Endothelial cell (in vitro differentiated cells): Measurements from ENCODE around the gene NCK2. TPM values are rescaled to one million over a fixed set of nuclear protein-coding genes. Genes with fewer than 3 reads are reported as not detected.
A peak's percentile ranks its signal among the peaks of the same experiment; 100 is the strongest.
"Not testable (repeated sequence)": the region's sequence is repeated elsewhere in the genome, so short reads cannot be mapped to it uniquely, and the experiment has no call there.

Experiments used
- DNase-seq: peaks from one replicate; pipeline ENCODE4 v3.0.0; 2021; ENCODE audit warnings: low spot score
- H3K27ac Mint-ChIP-seq: one replicate; pipeline ENCODE4 v1.8.0; 2021; ENCODE audit warnings: mixed read lengths, inconsistent platforms; ENCODE audit not compliant: unreplicated experiment
- H3K27me3 Mint-ChIP-seq: one replicate; pipeline ENCODE4 v1.8.0; 2021; ENCODE audit warnings: mild to moderate bottlenecking, moderate library complexity, mixed read lengths, inconsistent platforms; ENCODE audit not compliant: unreplicated experiment
- H3K36me3 Mint-ChIP-seq: one replicate; pipeline ENCODE4 v1.8.0; 2021; ENCODE audit warnings: mild to moderate bottlenecking, low read depth, mixed read lengths, inconsistent platforms; ENCODE audit not compliant: unreplicated experiment
- H3K4me1 Mint-ChIP-seq: one replicate; pipeline ENCODE4 v1.8.0; 2021; ENCODE audit warnings: mild to moderate bottlenecking, mixed read lengths, inconsistent platforms; ENCODE audit not compliant: unreplicated experiment
- H3K4me3 Mint-ChIP-seq: one replicate; pipeline ENCODE4 v1.8.0; 2021; ENCODE audit warnings: mild to moderate bottlenecking, mixed read lengths, inconsistent platforms; ENCODE audit not compliant: unreplicated experiment
- H3K9me3 Mint-ChIP-seq: one replicate; pipeline ENCODE4 v1.8.0; 2021; ENCODE audit warnings: mixed read lengths, inconsistent platforms; ENCODE audit not compliant: unreplicated experiment
- CTCF ChIP-seq: fragments of 200-600 bp; sonication (generic); IDR thresholded peaks from one replicate; pipeline ENCODE4 v1.5.0; 2021; ENCODE audit warnings: antibody characterized with exemption; ENCODE audit not compliant: unreplicated experiment
- total RNA-seq: library from RNA; stranded (reverse); fragmentation: NEBNext Ultra II Directional; extraction: Animal tissue kit (Norgen Biotek cat#: 25700); gene quantifications from one replicate; pipeline ENCODE4 v1.2.1, GENCODE V29; 2021; ENCODE audit not compliant: unreplicated experiment

NCK2 gene
- total RNA-seq, 1 donor from 2014 or later, result 93.7 TPM

GRCh38 chr2:105894327-105894944 is 149.7 kb downstream of the NCK2 start:
- peaks cover 28% of the 10 kb centered on the region for H3K36me3 Mint-ChIP-seq
- H3K27ac Mint-ChIP-seq, result no peak overlapping the region
- H3K4me3 Mint-ChIP-seq, result no peak overlapping the region
- no peak for DNase-seq
- peaks cover 8% of the 10 kb centered on the region for H3K27me3 Mint-ChIP-seq
- peaks cover 4% of the 10 kb centered on the region for H3K4me1 Mint-ChIP-seq
- no peak for TF ChIP-seq CTCF
- no peaks in the 10 kb centered on the region for H3K9me3 Mint-ChIP-seq

GRCh38 chr2:105895990-105896764 is 151.5 kb downstream of the NCK2 start:
- no peak for TF ChIP-seq CTCF
- DNase-seq, result no peak
- Mint-ChIP-seq H3K27me3 (peaks cover 5% of the 10 kb centered on the region), H3K4me1 (peaks cover under 1% of the 10 kb centered on the region), H3K9me3 (no peaks in the 10 kb centered on the region), H3K27ac (no peak overlapping the region), H3K36me3 (peaks cover 23% of the 10 kb centered on the region), H3K4me3 (no peak overlapping the region)

- DNase-seq, result no peak
- peaks cover 27% of the 10 kb centered on the region for H3K36me3 Mint-ChIP-seq
- no peak overlapping the region for H3K4me3 Mint-ChIP-seq
- peak; percentile 31 for TF ChIP-seq CTCF
- no peak overlapping the region for H3K27ac Mint-ChIP-seq
- H3K27me3 Mint-ChIP-seq, result peaks cover 4% of the 10 kb centered on the region
- no peaks in the 10 kb centered on the region for H3K9me3 Mint-ChIP-seq
- H3K4me1 Mint-ChIP-seq, result no peaks in the 10 kb centered on the region
Observed at GRCh38 chr2:105896765-105897163, 152.1 kb downstream of the NCK2 start.

- H3K4me3 Mint-ChIP-seq, H3K27ac Mint-ChIP-seq, H3K4me1 Mint-ChIP-seq, DNase-seq, H3K27me3 Mint-ChIP-seq, H3K9me3 Mint-ChIP-seq: not testable (repeated sequence)
- H3K36me3 Mint-ChIP-seq, result peaks cover 27% of the 10 kb centered on the region
Observed at GRCh38 chr2:105897694-105898093, 153.0 kb downstream of the NCK2 start.

- DNase-seq, result no peak
- Mint-ChIP-seq H3K4me3 (no peak overlapping the region), H3K36me3 (peaks cover 6% of the 10 kb centered on the region), H3K27ac (no peak overlapping the region), H3K27me3 (peaks cover 2% of the 10 kb centered on the region), H3K9me3 (no peaks in the 10 kb centered on the region), H3K4me1 (no peaks in the 10 kb centered on the region)
- TF ChIP-seq CTCF, result no peak
Observed at GRCh38 chr2:105903051-105903674, 158.5 kb downstream of the NCK2 start.
